Progenitor cell of endocrine pancreas (in vitro differentiated cells): ENCODE data around the gene OTULINL. TPM values are rescaled to one million over a fixed set of nuclear protein-coding genes. Genes with fewer than 3 reads are reported as not detected.

Source experiments
- DNase-seq: peaks from one replicate; pipeline ENCODE4 v3.0.0; 2021; ENCODE audit warnings: low spot score; ENCODE audit not compliant: unreplicated experiment
- H3K27ac Mint-ChIP-seq: 2 replicates; pipeline ENCODE4 v1.8.0; 2021; ENCODE audit warnings: mild to moderate bottlenecking, moderate library complexity, mixed read lengths
- H3K27me3 Mint-ChIP-seq: 2 replicates; pipeline ENCODE4 v1.8.0; 2021; ENCODE audit warnings: mixed read lengths
- H3K36me3 Mint-ChIP-seq: 2 replicates; pipeline ENCODE4 v1.8.0; 2022; ENCODE audit warnings: mixed read lengths; ENCODE audit not compliant: insufficient read depth
- H3K4me1 Mint-ChIP-seq: 2 replicates; pipeline ENCODE4 v1.8.0; 2021; ENCODE audit warnings: low read depth, mixed read lengths
- H3K4me3 Mint-ChIP-seq: 2 replicates; pipeline ENCODE4 v1.8.0; 2021; ENCODE audit warnings: low read depth, mild to moderate bottlenecking, moderate library complexity, mixed read lengths
- H3K9me3 Mint-ChIP-seq: 2 replicates; pipeline ENCODE4 v1.8.0; 2021; ENCODE audit warnings: low read depth, mixed read lengths
- CTCF ChIP-seq: fragments of 200-600 bp; sonication (generic); IDR thresholded peaks from one replicate; pipeline ENCODE4 v1.5.0; 2021; ENCODE audit warnings: antibody characterized with exemption, mild to moderate bottlenecking; ENCODE audit not compliant: unreplicated experiment
- total RNA-seq: library from RNA; stranded (reverse); gene quantifications from 2 replicates; pipeline ENCODE4 v1.2.1, GENCODE V29; 2021

OTULINL gene
- total RNA-seq, 1 donor from 2014 or later = 35.5 TPM

GRCh38 chr5:14611737-14612136, 30.1 kb downstream of the OTULINL start:
- H3K4me3 Mint-ChIP-seq = no peak overlapping the region
- H3K27ac Mint-ChIP-seq = no peak overlapping the region
- no peaks in the 10 kb centered on the region for H3K9me3 Mint-ChIP-seq
- no peak for DNase-seq
- no peaks in the 10 kb centered on the region for H3K27me3 Mint-ChIP-seq
- H3K36me3 Mint-ChIP-seq = peaks cover 36% of the 10 kb centered on the region
- no peak for TF ChIP-seq CTCF
- H3K4me1 Mint-ChIP-seq = peaks cover 5% of the 10 kb centered on the region

GRCh38 chr5:14614490-14614889, 32.9 kb downstream of the OTULINL start:
- H3K4me3 Mint-ChIP-seq = no peak overlapping the region
- H3K36me3 Mint-ChIP-seq = peaks cover 33% of the 10 kb centered on the region
- H3K9me3 Mint-ChIP-seq = no peaks in the 10 kb centered on the region
- DNase-seq = no peak
- no peak overlapping the region for H3K27ac Mint-ChIP-seq
- peaks cover 5% of the 10 kb centered on the region for H3K4me1 Mint-ChIP-seq
- TF ChIP-seq CTCF = no peak
- H3K27me3 Mint-ChIP-seq = no peaks in the 10 kb centered on the region

GRCh38 chr5:14615365-14615764, 33.8 kb downstream of the OTULINL start:
- Mint-ChIP-seq H3K36me3 (peaks cover 29% of the 10 kb centered on the region), H3K9me3 (no peaks in the 10 kb centered on the region), H3K27me3 (no peaks in the 10 kb centered on the region), H3K4me1 (peaks cover 5% of the 10 kb centered on the region), H3K4me3 (no peak overlapping the region), H3K27ac (no peak overlapping the region)
- DNase-seq = no peak
- TF ChIP-seq CTCF = no peak

GRCh38 chr5:14617441-14617840, 35.8 kb downstream of the OTULINL start:
- no peaks in the 10 kb centered on the region for H3K27me3 Mint-ChIP-seq
- peaks cover 9% of the 10 kb centered on the region for H3K9me3 Mint-ChIP-seq
- DNase-seq = no peak
- peaks cover 30% of the 10 kb centered on the region for H3K36me3 Mint-ChIP-seq
- no peak for TF ChIP-seq CTCF
- no peak overlapping the region for H3K27ac Mint-ChIP-seq
- no peak overlapping the region for H3K4me3 Mint-ChIP-seq
- H3K4me1 Mint-ChIP-seq = peaks cover 5% of the 10 kb centered on the region

GRCh38 chr5:14627270-14627669, 45.7 kb downstream of the OTULINL start:
- TF ChIP-seq CTCF = no peak
- Mint-ChIP-seq H3K36me3 (no peaks in the 10 kb centered on the region), H3K9me3 (no peaks in the 10 kb centered on the region), H3K4me3 (no peak overlapping the region), H3K27me3 (no peaks in the 10 kb centered on the region), H3K4me1 (no peaks in the 10 kb centered on the region), H3K27ac (no peak overlapping the region)
- DNase-seq = no peak
